Uterus (tissue), 4 donors: Measurements from ENCODE around the gene C10orf90. TPM values are rescaled to one million over a fixed set of nuclear protein-coding genes. Genes with fewer than 3 reads are reported as not detected.

ENCODE experiments used
- DNase-seq, 2 donors: peaks; one replicate each; pipeline ENCODE4 v3.0.0-alpha.2; 2019 to 2020
- H3K27ac ChIP-seq, 2 donors: fragments of 200-600 bp; sonication (generic); 1 replicate in 1 of 2; 2 replicates in 1 of 2; pipeline ENCODE4 v1.5.1; 2016 to 2018
- H3K27me3 ChIP-seq, 2 donors: fragments of 200-600 bp; sonication (generic); one replicate each; pipeline ENCODE4 v1.5.1; 2018 to 2019; ENCODE audit warnings: control low read depth in 1 of 2
- H3K36me3 ChIP-seq, 2 donors: fragments of 200-600 bp; sonication (generic); one replicate each; pipeline ENCODE4 v1.5.1; 2019; ENCODE audit warnings: control low read depth in 1 of 2
- H3K4me1 ChIP-seq, 2 donors: fragments of 200-600 bp; sonication (generic); one replicate each; pipeline ENCODE4 v1.5.1; 2018 to 2019; ENCODE audit warnings: control low read depth in 1 of 2
- H3K4me3 ChIP-seq, 2 donors: fragments of 200-600 bp; sonication (generic); 1 replicate in 1 of 2; 2 replicates in 1 of 2; pipeline ENCODE4 v1.5.1; 2018 to 2019; ENCODE audit warnings: mild to moderate bottlenecking in 1 of 2
- H3K9me3 ChIP-seq, 2 donors: fragments of 200-600 bp; sonication (generic); one replicate each; pipeline ENCODE4 v1.5.1; 2019; ENCODE audit warnings: control low read depth in 1 of 2
- CTCF ChIP-seq, 4 experiments: fragments of 200-600 bp in 2 of 4; fragments of 450-650 bp in 2 of 4; sonication (generic) in 2 of 4; IDR thresholded peaks; one replicate each; pipeline ENCODE4 v1.5.1; 2016 to 2019; ENCODE audit warnings: antibody characterized with exemption in 4 of 4, mild to moderate bottlenecking in 2 of 4, moderate library complexity in 1 of 4
- POLR2A ChIP-seq, 2 donors: fragments of 450-650 bp; IDR thresholded peaks; one replicate each; pipeline ENCODE4 v1.6.1; 2016; ENCODE audit warnings: antibody characterized with exemption in 2 of 2, mild to moderate bottlenecking in 1 of 2, moderate library complexity in 1 of 2
- intact Hi-C: fragments of 100-400 bp; cut with DNase I; formaldehyde crosslinking; loops from one replicate; pipeline ENCODE4 v1.15.1; 2023; ENCODE audit warnings: low total_unique reads
- total RNA-seq, 4 donors: library from RNA; depleted of rRNA in 3 of 4; stranded (reverse); fragments of >200 nt in 3 of 4; gene quantifications; one replicate each; pipeline versions ENCODE4 v1.1.0 to v1.2.4, GENCODE V29; 2014 to 2023
- donor health status: DM: yes; HTN: yes; CAD: no.

Gene C10orf90
- total RNA-seq, 4 donors from 2014 or later = 0.21 TPM; not detected in 3

- H3K4me3 ChIP-seq = no peak overlapping the region
- H3K4me1 ChIP-seq = no peaks in the 10 kb centered on the region
- TF ChIP-seq POLR2A (IDR thresholded peaks at IDR 0.05) (no peak), CTCF (IDR thresholded peaks at IDR 0.05) (no peak)
- no peaks in the 10 kb centered on the region for H3K27me3 ChIP-seq
- no peaks in the 10 kb centered on the region for H3K36me3 ChIP-seq
- H3K27ac ChIP-seq = no peak overlapping the region
- intact Hi-C loops = no loop called here
- no peaks in the 10 kb centered on the region for H3K9me3 ChIP-seq
- DNase-seq = no peak
Observed at GRCh38 chr10:126654579-126654978, 15.9 kb downstream of the C10orf90 start.

GRCh38 chr10:126651467-126651866, 19.0 kb downstream of the C10orf90 start:
- no peak overlapping the region for H3K27ac ChIP-seq
- no peaks in the 10 kb centered on the region for H3K9me3 ChIP-seq
- no peak for DNase-seq
- intact Hi-C loops = no loop called here
- no peak overlapping the region for H3K4me3 ChIP-seq
- H3K36me3 ChIP-seq = no peaks in the 10 kb centered on the region
- H3K27me3 ChIP-seq = no peaks in the 10 kb centered on the region
- no peaks in the 10 kb centered on the region for H3K4me1 ChIP-seq
- TF ChIP-seq POLR2A (IDR thresholded peaks at IDR 0.05) (no peak), CTCF (IDR thresholded peaks at IDR 0.05) (no peak)

GRCh38 chr10:126650161-126650560, 20.3 kb downstream of the C10orf90 start:
- no peak for DNase-seq
- no peak overlapping the region for H3K4me3 ChIP-seq
- no peaks in the 10 kb centered on the region for H3K9me3 ChIP-seq
- H3K36me3 ChIP-seq = no peaks in the 10 kb centered on the region
- intact Hi-C loops = no loop called here
- no peak overlapping the region for H3K27ac ChIP-seq
- TF ChIP-seq POLR2A (IDR thresholded peaks at IDR 0.05) (no peak), CTCF (IDR thresholded peaks at IDR 0.05) (no peak)
- no peaks in the 10 kb centered on the region for H3K27me3 ChIP-seq
- no peaks in the 10 kb centered on the region for H3K4me1 ChIP-seq

- no peak for DNase-seq
- Histone ChIP-seq H3K36me3 (no peaks in the 10 kb centered on the region), H3K9me3 (no peaks in the 10 kb centered on the region), H3K4me3 (no peak overlapping the region), H3K4me1 (no peaks in the 10 kb centered on the region), H3K27ac (no peak overlapping the region), H3K27me3 (no peaks in the 10 kb centered on the region)
- intact Hi-C loops = no loop called here
- TF ChIP-seq CTCF (IDR thresholded peaks at IDR 0.05) = no peak
- no peak for TF ChIP-seq POLR2A (IDR thresholded peaks at IDR 0.05)
Observed at GRCh38 chr10:126647116-126647515, 23.4 kb downstream of the C10orf90 start.

- intact Hi-C loops = no loop called here
- H3K36me3 ChIP-seq = no peaks in the 10 kb centered on the region
- no peak overlapping the region for H3K4me3 ChIP-seq
- TF ChIP-seq POLR2A (IDR thresholded peaks at IDR 0.05) (no peak), CTCF (IDR thresholded peaks at IDR 0.05) (no peak)
- no peaks in the 10 kb centered on the region for H3K4me1 ChIP-seq
- no peak overlapping the region for H3K27ac ChIP-seq
- no peaks in the 10 kb centered on the region for H3K9me3 ChIP-seq
- no peaks in the 10 kb centered on the region for H3K27me3 ChIP-seq
- no peak for DNase-seq
Observed at GRCh38 chr10:126646110-126646509, 24.4 kb downstream of the C10orf90 start.
